SU-DHL-6 (cell line): ENCODE data around the gene APOH.

ENCODE experiments used
- H2AFZ ChIP-seq: fragments of 200-600 bp; sonication (generic); 2 replicates; pipeline ENCODE4 v1.6.1; 2014; ENCODE audit warnings: low read depth, mild to moderate bottlenecking, moderate library complexity, mixed read lengths, antibody characterized with exemption, low read length; ENCODE audit not compliant: severe bottlenecking
- H3F3A ChIP-seq: fragments of 200-600 bp; shearing (Covaris generic); 2 replicates; pipeline ENCODE4 v1.6.0; 2016; ENCODE audit warnings: antibody characterized with exemption, mild to moderate bottlenecking; ENCODE audit not compliant: insufficient read depth
- H3K27ac ChIP-seq: fragments of 200-600 bp; sonication (generic); 2 replicates; pipeline ENCODE4 v1.5.1; 2016; ENCODE audit warnings: low read depth, mild to moderate bottlenecking, low read length, moderate library complexity, mixed read lengths
- H3K27me3 ChIP-seq: fragments of 200-600 bp; sonication (generic), shearing (Covaris generic); 2 replicates; pipeline ENCODE4 v1.6.0; 2014; ENCODE audit warnings: mild to moderate bottlenecking, low read length
- H3K36me3 ChIP-seq: fragments of 200-600 bp; sonication (generic); 2 replicates; pipeline ENCODE4 v1.6.1; 2014; ENCODE audit warnings: mild to moderate bottlenecking, low read length, mixed read lengths
- H3K4me2 ChIP-seq: fragments of 300-600, 200-600 bp; shearing (Covaris generic), sonication (generic); 2 replicates; pipeline ENCODE4 v1.6.0; 2014; ENCODE audit warnings: low read length, low read depth, mild to moderate bottlenecking; ENCODE audit not compliant: poor library complexity, severe bottlenecking
- H3K4me3 ChIP-seq: fragments of 200-600 bp; sonication (generic); 2 replicates; pipeline ENCODE4 v1.5.1; 2014; ENCODE audit warnings: antibody characterized with exemption, low read length, mild to moderate bottlenecking, mixed read lengths; ENCODE audit not compliant: insufficient read depth, poor library complexity, severe bottlenecking
- H3K79me2 ChIP-seq: fragments of 200-600 bp; sonication (generic); 2 replicates; pipeline ENCODE4 v1.6.1; 2014; ENCODE audit warnings: mild to moderate bottlenecking, low read length, moderate library complexity; ENCODE audit not compliant: insufficient read depth
- H3K9ac ChIP-seq: fragments of 200-600 bp; sonication (generic); 2 replicates; pipeline ENCODE4 v1.7.0; 2014; ENCODE audit warnings: mild to moderate bottlenecking, low read length
- H3K9me2 ChIP-seq: fragments of 200-600 bp; sonication (generic); replicated peaks from 2 replicates; pipeline ENCODE4 v1.6.1; 2014; ENCODE audit warnings: low read length; ENCODE audit not compliant: insufficient read depth
- H3K9me3 ChIP-seq: fragments of 200-600 bp; sonication (generic); 2 replicates; pipeline ENCODE4 v1.6.1; 2014; ENCODE audit warnings: low read length, mixed read lengths; ENCODE audit not compliant: insufficient read depth
- H4K20me1 ChIP-seq: fragments of 200-600 bp; sonication (generic); 2 replicates; pipeline ENCODE4 v1.6.1; 2014; ENCODE audit warnings: low read depth, mild to moderate bottlenecking, antibody characterized with exemption, low read length, moderate library complexity, mixed read lengths
- EZH2phosphoT487 ChIP-seq: fragments of 200-600 bp; sonication (generic), shearing (Covaris generic); conservative IDR thresholded peaks from 2 replicates; pipeline ENCODE4 v1.6.1; 2018; ENCODE audit warnings: mild to moderate bottlenecking, antibody characterized with exemption, low read length, moderate library complexity, mixed read lengths
- TF ChIP-seq, protein P1 (sequence below): fragments of 200-600 bp; sonication (generic); IDR thresholded peaks from one replicate; pipeline ENCODE4 v1.5.1; 2017; ENCODE audit warnings: antibody characterized with exemption, mild to moderate bottlenecking, low read length, moderate library complexity; ENCODE audit not compliant: insufficient read depth, poor library complexity, severe bottlenecking

The APOH gene

DNA sequence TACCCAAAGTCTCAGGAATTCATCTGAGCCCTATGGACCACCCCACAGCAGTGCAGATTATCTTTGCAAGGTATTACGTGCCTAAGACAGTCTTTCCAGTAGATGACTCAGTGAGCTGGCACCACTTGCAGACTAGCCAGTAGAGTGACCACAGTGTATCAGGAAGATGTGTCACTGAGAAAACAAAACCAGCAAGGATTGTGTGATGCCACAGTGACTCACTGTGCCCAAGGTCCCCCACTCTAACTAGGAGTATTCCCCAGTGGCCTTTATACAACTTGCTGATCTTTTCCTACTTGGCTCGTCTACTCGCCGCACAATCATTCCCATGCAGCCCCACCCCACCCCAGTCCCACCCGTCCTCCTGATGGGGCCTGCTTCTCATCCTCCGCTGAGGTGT is 46.4 kb upstream of the APOH start:
- Histone ChIP-seq H3K4me2 (no peak overlapping the region), H2AFZ (no peak overlapping the region)

GRCh38 chr17:66273586-66273848 is 44.3 kb upstream of the APOH start:
- H3F3A ChIP-seq = no peaks in the 10 kb centered on the region
- H3K9me2 ChIP-seq = no peaks in the 10 kb centered on the region
- no peaks in the 10 kb centered on the region for H3K9me3 ChIP-seq
- H3K4me3 ChIP-seq = no peak overlapping the region
- no peaks in the 10 kb centered on the region for H3K79me2 ChIP-seq
- H2AFZ ChIP-seq = no peak overlapping the region
- no peak for TF ChIP-seq EZH2phosphoT487
- TF ChIP-seq, protein P1, sequence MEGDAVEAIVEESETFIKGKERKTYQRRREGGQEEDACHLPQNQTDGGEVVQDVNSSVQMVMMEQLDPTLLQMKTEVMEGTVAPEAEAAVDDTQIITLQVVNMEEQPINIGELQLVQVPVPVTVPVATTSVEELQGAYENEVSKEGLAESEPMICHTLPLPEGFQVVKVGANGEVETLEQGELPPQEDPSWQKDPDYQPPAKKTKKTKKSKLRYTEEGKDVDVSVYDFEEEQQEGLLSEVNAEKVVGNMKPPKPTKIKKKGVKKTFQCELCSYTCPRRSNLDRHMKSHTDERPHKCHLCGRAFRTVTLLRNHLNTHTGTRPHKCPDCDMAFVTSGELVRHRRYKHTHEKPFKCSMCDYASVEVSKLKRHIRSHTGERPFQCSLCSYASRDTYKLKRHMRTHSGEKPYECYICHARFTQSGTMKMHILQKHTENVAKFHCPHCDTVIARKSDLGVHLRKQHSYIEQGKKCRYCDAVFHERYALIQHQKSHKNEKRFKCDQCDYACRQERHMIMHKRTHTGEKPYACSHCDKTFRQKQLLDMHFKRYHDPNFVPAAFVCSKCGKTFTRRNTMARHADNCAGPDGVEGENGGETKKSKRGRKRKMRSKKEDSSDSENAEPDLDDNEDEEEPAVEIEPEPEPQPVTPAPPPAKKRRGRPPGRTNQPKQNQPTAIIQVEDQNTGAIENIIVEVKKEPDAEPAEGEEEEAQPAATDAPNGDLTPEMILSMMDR = no peak
- H3K27ac ChIP-seq = no peak overlapping the region
- no peaks in the 10 kb centered on the region for H3K36me3 ChIP-seq
- no peak overlapping the region for H3K9ac ChIP-seq
- H3K27me3 ChIP-seq = no peaks in the 10 kb centered on the region; the same call in 1 of the 2 replicates
- no peak overlapping the region for H3K4me2 ChIP-seq
- H4K20me1 ChIP-seq = no peaks in the 10 kb centered on the region

More for the DNA sequence above, 46.4 kb upstream of the APOH start:
- Histone ChIP-seq H3K9ac (no peak overlapping the region), H3K4me3 (no peak overlapping the region), H3K27ac (no peak overlapping the region), H3K9me2 (no peaks in the 10 kb centered on the region), H3K27me3 (no peaks in the 10 kb centered on the region), H3F3A (no peaks in the 10 kb centered on the region), H3K79me2 (no peaks in the 10 kb centered on the region), H3K36me3 (no peaks in the 10 kb centered on the region), H3K9me3 (no peaks in the 10 kb centered on the region), H4K20me1 (no peaks in the 10 kb centered on the region)
- TF ChIP-seq, protein P1 = no peak
- no peak for TF ChIP-seq EZH2phosphoT487

DNA sequence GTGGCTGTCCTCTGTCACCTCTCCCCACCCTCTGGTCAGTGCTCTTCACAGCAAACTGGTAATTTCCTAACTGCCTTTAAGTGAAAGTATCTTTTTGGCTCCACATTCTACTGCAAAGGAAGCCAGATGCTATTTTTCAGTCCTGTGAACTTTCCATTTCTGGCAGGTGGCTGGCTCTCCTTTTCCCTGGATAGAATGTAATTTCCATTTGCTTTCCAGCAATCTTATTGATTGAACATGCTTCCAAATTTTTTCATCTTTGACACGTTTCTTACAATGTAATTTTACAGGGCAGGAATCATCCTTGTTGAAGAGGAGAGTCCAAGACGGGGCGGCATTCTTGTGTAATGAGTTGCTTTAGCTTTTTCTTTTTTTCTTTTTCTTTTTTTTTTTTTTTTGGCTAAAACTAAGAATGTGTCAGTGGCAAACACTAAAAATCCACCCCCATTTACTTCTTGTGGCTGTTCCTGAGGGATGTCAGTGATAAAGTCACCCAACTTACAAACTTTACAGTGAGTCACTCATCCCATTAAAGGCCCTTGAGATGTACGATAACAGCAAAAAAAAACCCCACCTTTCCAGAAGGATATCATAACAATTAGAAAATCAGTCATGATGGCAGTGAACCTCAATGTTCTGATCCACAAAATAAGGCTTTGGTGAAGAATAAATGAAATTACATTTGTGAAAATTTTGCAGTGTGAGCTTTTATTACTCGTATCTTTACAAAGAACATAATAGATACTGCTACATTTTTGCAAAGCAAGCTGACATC is 43.8 kb upstream of the APOH start:
- Histone ChIP-seq H2AFZ (no peak overlapping the region), H3K36me3 (no peaks in the 10 kb centered on the region), H3K9me3 (no peaks in the 10 kb centered on the region), H3K4me3 (no peak overlapping the region), H3K9ac (no peak overlapping the region), H3K27me3 (no peaks in the 10 kb centered on the region; the same call in 1 of the 2 replicates), H3K4me2 (no peak overlapping the region), H3K9me2 (no peaks in the 10 kb centered on the region), H3K79me2 (no peaks in the 10 kb centered on the region), H3K27ac (no peak overlapping the region), H4K20me1 (no peaks in the 10 kb centered on the region), H3F3A (no peaks in the 10 kb centered on the region)
- TF ChIP-seq, protein P1 = no peak
- no peak for TF ChIP-seq EZH2phosphoT487
